ENCODE measurements around the gene RPL29. TPM values are rescaled to one million over a fixed set of nuclear protein-coding genes. Genes with fewer than 3 reads are reported as not detected.

Gene RPL29
- total and polyA plus RNA-seq, 2 of the 13 experiments (the other 11 are each of a cell fraction or from before 2014, with no cell fraction given) = 1,348 to 2,263 TPM

- TF ChIP-seq SOX13 (IDR thresholded peaks at IDR 0.05) (no peak), SOX13 (CRISPR knock-in tag; conservative IDR thresholded peaks at IDR 0.05 in 1 of 2, IDR thresholded peaks at IDR 0.05 in 1 of 2) (peak in 1 of 2 experiments; percentile 75; a peak in 2 of 4 replicates), DNMT3B (CRISPR knock-in tag; conservative IDR thresholded peaks at IDR 0.05) (no peak), RCOR2 (CRISPR knock-in tag; IDR thresholded peaks at IDR 0.05) (no peak), ZFP62 (CRISPR knock-in tag; IDR thresholded peaks at IDR 0.05) (no peak), NR2C2 (CRISPR knock-in tag; IDR thresholded peaks at IDR 0.05; ENCODE audit: borderline replicate concordance) (no peak; the same call in none of the 2 replicates), ZBTB2 (CRISPR knock-in tag; IDR thresholded peaks at IDR 0.05; ENCODE audit: low read depth) (no peak), ZNF44 (CRISPR knock-in tag; IDR thresholded peaks at IDR 0.05) (0 out of 2 replicates have a peak, but pooled peaks have one; percentile 48), GMEB1 (CRISPR knock-in tag; IDR thresholded peaks at IDR 0.05; ENCODE audit: borderline replicate concordance) (no peak), DPF2 (CRISPR knock-in tag; IDR thresholded peaks at IDR 0.05; ENCODE audit: borderline replicate concordance, low read depth) (peak; percentile 46; the same call in 1 of the 2 replicates), ZNF431 (CRISPR knock-in tag; IDR thresholded peaks at IDR 0.05; ENCODE audit: borderline replicate concordance, low read depth) (peak; percentile 61; the same call in 1 of the 2 replicates), TERF1 (CRISPR knock-in tag; IDR thresholded peaks at IDR 0.05) (no peak), ZNF382 (CRISPR knock-in tag; IDR thresholded peaks at IDR 0.05; ENCODE audit: borderline replicate concordance) (no peak), ZFP37 (CRISPR knock-in tag; IDR thresholded peaks at IDR 0.05; ENCODE audit: borderline replicate concordance) (no peak), MAZ (IDR thresholded peaks at IDR 0.05; ENCODE audit: borderline replicate concordance, low read depth, low read length) (0 out of 2 replicates have a peak, but pooled peaks have one; percentile 36), MAZ (CRISPR knock-in tag; IDR thresholded peaks at IDR 0.05; ENCODE audit: low read depth) (no peak), ZNF558 (CRISPR knock-in tag; IDR thresholded peaks at IDR 0.05; ENCODE audit: borderline replicate concordance) (no peak; the same call in 1 of the 2 replicates), ZFAT (CRISPR knock-in tag; conservative IDR thresholded peaks at IDR 0.05) (no peak), SATB2 (CRISPR knock-in tag; IDR thresholded peaks at IDR 0.05) (no peak), KLF6 (CRISPR knock-in tag; IDR thresholded peaks at IDR 0.05) (no peak), GABPA (IDR thresholded peaks at IDR 0.05; ENCODE audit: low read depth, low read length) (no peak), GABPA (CRISPR knock-in tag; IDR thresholded peaks at IDR 0.05; ENCODE audit: low read depth) (peak; percentile 62; the same call in 1 of the 2 replicates), FOXM1 (CRISPR knock-in tag; IDR thresholded peaks at IDR 0.05) (no peak), GTF2F1 (IDR thresholded peaks at IDR 0.05; ENCODE audit: low read length) (no peak), GTF3A (CRISPR knock-in tag; conservative IDR thresholded peaks at IDR 0.05) (no peak)
- TF ChIP-seq, protein P1, sequence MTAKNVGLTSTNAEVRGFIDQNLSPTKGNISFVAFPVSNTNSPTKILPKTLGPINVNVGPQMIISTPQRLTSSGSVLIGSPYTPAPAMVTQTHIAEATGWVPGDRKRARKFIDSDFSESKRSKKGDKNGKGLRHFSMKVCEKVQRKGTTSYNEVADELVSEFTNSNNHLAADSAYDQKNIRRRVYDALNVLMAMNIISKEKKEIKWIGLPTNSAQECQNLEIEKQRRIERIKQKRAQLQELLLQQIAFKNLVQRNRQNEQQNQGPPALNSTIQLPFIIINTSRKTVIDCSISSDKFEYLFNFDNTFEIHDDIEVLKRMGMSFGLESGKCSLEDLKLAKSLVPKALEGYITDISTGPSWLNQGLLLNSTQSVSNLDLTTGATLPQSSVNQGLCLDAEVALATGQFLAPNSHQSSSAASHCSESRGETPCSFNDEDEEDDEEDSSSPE (CRISPR knock-in tag; IDR thresholded peaks at IDR 0.05) = no peak; the same call in 1 of the 2 replicates
Observed at GRCh38 chr3:51982352-51982837, 13.3 kb downstream of the RPL29 start (continued).

Data from HepG2 (cell line).